Right lobe of liver (tissue), 4 donors: ENCODE results near the gene KDSR.

Experiments used
- POLR2A ChIP-seq: fragments of 450-650 bp; IDR thresholded peaks from one replicate; pipeline ENCODE4 v1.6.1; 2017; ENCODE audit warnings: antibody characterized with exemption, mild to moderate bottlenecking
- TF ChIP-seq, protein P1 (sequence below), 4 donors: fragments of 200-600 bp in 3 of 4; fragments of 450-650 bp in 1 of 4; IDR thresholded peaks; one replicate each; pipeline versions ENCODE4 v1.5.1 to v1.8.0; 2016 to 2022; ENCODE audit warnings: antibody characterized with exemption in 4 of 4, mild to moderate bottlenecking in 2 of 4
- donor health status: DM: no; HTN: no; CAD: no.
- donor health status: DM: no; HTN: no; CAD: no.
- donor health status: DM: no; HTN: yes; CAD: no.

DNA sequence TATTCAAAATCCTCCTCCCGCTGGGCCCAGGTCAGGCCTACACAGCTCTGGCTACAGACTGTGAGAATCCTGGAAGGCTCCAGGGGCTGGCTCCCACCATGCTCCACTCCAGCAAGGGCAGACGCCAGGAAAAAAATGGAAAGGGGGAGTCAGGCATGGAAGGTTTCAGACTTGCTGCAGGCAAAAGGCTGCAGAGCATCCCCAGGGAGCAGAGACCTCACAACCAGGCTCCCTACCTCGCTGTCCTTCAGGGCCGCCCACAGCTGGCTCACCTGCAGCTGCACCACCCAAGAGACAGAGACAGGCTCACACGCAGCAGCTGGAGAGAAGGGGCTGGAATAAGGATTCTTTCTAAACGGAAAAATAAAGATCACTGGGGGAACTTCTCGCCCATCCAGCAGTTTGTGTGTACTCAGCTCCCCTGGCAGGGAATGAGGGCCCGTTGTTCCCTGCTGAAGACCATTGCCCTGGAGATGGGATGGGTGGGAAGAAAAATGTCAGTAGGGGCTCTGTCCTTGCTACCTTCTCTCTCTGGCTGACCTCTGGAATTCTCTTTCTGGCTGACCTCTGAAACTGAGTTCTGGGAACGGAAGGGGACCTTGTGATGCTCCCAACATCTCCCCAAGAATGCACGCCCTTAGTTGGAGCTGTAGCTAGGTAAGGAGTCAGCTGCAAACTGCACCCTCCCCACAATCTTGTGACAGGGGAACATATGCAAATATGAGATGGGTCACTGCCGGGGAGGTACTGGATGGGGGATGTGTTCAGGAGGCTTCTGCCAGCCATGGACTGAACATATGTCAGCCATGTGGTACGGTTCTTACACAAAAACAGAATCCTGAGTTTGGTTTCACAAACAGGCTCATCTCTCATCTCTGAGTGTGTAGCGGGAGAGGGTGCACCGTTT is 81.9 kb downstream of the KDSR start:
- TF ChIP-seq, protein P1, sequence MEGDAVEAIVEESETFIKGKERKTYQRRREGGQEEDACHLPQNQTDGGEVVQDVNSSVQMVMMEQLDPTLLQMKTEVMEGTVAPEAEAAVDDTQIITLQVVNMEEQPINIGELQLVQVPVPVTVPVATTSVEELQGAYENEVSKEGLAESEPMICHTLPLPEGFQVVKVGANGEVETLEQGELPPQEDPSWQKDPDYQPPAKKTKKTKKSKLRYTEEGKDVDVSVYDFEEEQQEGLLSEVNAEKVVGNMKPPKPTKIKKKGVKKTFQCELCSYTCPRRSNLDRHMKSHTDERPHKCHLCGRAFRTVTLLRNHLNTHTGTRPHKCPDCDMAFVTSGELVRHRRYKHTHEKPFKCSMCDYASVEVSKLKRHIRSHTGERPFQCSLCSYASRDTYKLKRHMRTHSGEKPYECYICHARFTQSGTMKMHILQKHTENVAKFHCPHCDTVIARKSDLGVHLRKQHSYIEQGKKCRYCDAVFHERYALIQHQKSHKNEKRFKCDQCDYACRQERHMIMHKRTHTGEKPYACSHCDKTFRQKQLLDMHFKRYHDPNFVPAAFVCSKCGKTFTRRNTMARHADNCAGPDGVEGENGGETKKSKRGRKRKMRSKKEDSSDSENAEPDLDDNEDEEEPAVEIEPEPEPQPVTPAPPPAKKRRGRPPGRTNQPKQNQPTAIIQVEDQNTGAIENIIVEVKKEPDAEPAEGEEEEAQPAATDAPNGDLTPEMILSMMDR (IDR thresholded peaks at IDR 0.05): no peak
- no peak for TF ChIP-seq POLR2A
